Lower leg skin (tissue), 3 donors: ENCODE results near the gene ADGRF5.

ENCODE experiments used
- POLR2A ChIP-seq, 2 donors: fragments of 450-650 bp; IDR thresholded peaks; one replicate each; pipeline ENCODE4 v1.6.1; 2016 to 2017; ENCODE audit warnings: antibody characterized with exemption in 2 of 2, mild to moderate bottlenecking in 1 of 2, moderate library complexity in 1 of 2
- TF ChIP-seq, protein P1 (sequence below), 3 donors: fragments of 450-650 bp; IDR thresholded peaks; one replicate each; pipeline ENCODE4 v1.5.1; 2016; ENCODE audit warnings: antibody characterized with exemption in 3 of 3, mild to moderate bottlenecking in 3 of 3, moderate library complexity in 2 of 3

DNA sequence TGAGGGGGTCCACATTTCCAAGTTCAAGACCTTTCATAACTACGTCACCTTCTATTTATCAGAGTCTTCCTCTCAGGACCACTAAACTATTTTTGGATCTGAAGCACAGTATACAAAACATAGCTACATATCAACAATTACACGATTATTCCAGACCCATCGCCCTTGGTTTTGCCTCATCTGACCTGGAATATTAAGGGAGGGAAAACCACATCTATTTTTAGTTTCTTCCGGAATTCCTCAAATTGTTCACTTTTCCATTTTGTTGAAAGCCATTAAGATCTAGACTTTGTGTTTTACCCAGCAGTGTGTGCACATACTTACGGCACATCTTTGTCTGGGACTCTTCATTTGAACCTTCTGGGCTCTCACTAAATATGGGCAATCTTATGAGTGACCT, 12.0 kb upstream of the ADGRF5 start:
- TF ChIP-seq, protein P1, sequence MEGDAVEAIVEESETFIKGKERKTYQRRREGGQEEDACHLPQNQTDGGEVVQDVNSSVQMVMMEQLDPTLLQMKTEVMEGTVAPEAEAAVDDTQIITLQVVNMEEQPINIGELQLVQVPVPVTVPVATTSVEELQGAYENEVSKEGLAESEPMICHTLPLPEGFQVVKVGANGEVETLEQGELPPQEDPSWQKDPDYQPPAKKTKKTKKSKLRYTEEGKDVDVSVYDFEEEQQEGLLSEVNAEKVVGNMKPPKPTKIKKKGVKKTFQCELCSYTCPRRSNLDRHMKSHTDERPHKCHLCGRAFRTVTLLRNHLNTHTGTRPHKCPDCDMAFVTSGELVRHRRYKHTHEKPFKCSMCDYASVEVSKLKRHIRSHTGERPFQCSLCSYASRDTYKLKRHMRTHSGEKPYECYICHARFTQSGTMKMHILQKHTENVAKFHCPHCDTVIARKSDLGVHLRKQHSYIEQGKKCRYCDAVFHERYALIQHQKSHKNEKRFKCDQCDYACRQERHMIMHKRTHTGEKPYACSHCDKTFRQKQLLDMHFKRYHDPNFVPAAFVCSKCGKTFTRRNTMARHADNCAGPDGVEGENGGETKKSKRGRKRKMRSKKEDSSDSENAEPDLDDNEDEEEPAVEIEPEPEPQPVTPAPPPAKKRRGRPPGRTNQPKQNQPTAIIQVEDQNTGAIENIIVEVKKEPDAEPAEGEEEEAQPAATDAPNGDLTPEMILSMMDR (IDR thresholded peaks at IDR 0.05): no peak
- TF ChIP-seq POLR2A (IDR thresholded peaks at IDR 0.05): no peak
